Endodermal cell (in vitro differentiated cells): Measurements from ENCODE around the gene ABLIM2. TPM values are rescaled to one million over a fixed set of nuclear protein-coding genes. Genes with fewer than 3 reads are reported as not detected.

Source experiments
- DNase-seq: peaks from one replicate; pipeline ENCODE4 v3.0.0-alpha.2; 2017
- H3K27ac ChIP-seq: 2 replicates; pipeline ENCODE4 v1.5.1; 2013; ENCODE audit warnings: mild to moderate bottlenecking, low read depth, low read length, moderate library complexity
- H3K27me3 ChIP-seq: 2 replicates; pipeline ENCODE4 v1.6.1; 2013; ENCODE audit warnings: mild to moderate bottlenecking, low read length, moderate library complexity; ENCODE audit not compliant: insufficient read depth, control insufficient read depth, poor library complexity, severe bottlenecking
- H3K36me3 ChIP-seq: 2 replicates; pipeline ENCODE4 v1.7.0; 2013; ENCODE audit warnings: mild to moderate bottlenecking, low read length, moderate library complexity; ENCODE audit not compliant: control insufficient read depth, insufficient read depth
- H3K4me1 ChIP-seq: one replicate; pipeline ENCODE4 v1.7.0; 2013; ENCODE audit warnings: low read length; ENCODE audit not compliant: control insufficient read depth, insufficient read depth
- H3K4me3 ChIP-seq: 2 replicates; pipeline ENCODE4 v1.5.1; 2013; ENCODE audit warnings: mild to moderate bottlenecking, low read length, moderate library complexity
- H3K9ac ChIP-seq: 2 replicates; pipeline ENCODE4 v1.6.1; 2013; ENCODE audit warnings: mild to moderate bottlenecking, low read length, moderate library complexity; ENCODE audit not compliant: poor library complexity, severe bottlenecking; ENCODE audit errors: extremely low read depth
- H3K9me3 ChIP-seq: 2 replicates; pipeline ENCODE4 v1.6.1; 2013; ENCODE audit warnings: mild to moderate bottlenecking, low read length, moderate library complexity; ENCODE audit not compliant: control insufficient read depth
- H3K27ac Mint-ChIP-seq: 2 replicates; pipeline ENCODE4 v1.8.0; 2020; ENCODE audit warnings: mixed read lengths
- H3K27me3 Mint-ChIP-seq: 2 replicates; pipeline ENCODE4 v1.8.0; 2021; ENCODE audit warnings: mild to moderate bottlenecking, mixed read lengths; ENCODE audit not compliant: insufficient read depth
- H3K36me3 Mint-ChIP-seq: 2 replicates; pipeline ENCODE4 v1.8.0; 2020; ENCODE audit warnings: low read depth, mixed read lengths
- H3K4me1 Mint-ChIP-seq: 2 replicates; pipeline ENCODE4 v1.8.0; 2020; ENCODE audit warnings: mixed read lengths
- H3K4me3 Mint-ChIP-seq: 2 replicates; pipeline ENCODE4 v1.8.0; 2020; ENCODE audit warnings: mild to moderate bottlenecking, moderate library complexity, mixed read lengths
- H3K9me3 Mint-ChIP-seq: 2 replicates; pipeline ENCODE4 v1.8.0; 2020; ENCODE audit warnings: mild to moderate bottlenecking, mixed read lengths
- WGBS, 2 experiments: methylation state at CpG; one replicate each; pipeline versions ENCODE4 v1.1.5 to v1.1.7; 2013; ENCODE audit warnings: missing lambda C conversion rate in 2 of 2, mixed read lengths in 1 of 2; ENCODE audit not compliant: insufficient coverage in 1 of 2, insufficient read length in 1 of 2; 5-methylcytosine and 5-hydroxymethylcytosine counted together
- total RNA-seq, 2 donors: library from RNA; stranded (reverse); fragmentation: NEBNext Ultra II Directional in 1 of 2; extraction: Animal tissue kit (Norgen Biotek cat#: 25700) in 1 of 2; gene quantifications; 2 replicates in 1 of 2; 3 replicates in 1 of 2; pipeline ENCODE4 v1.2.1, GENCODE V29; 2021
- TF ChIP-seq, protein P1 (sequence below): fragments of 200-600 bp; sonication (generic); conservative IDR thresholded peaks from 2 replicates; pipeline ENCODE4 v1.5.0; 2021; ENCODE audit warnings: antibody characterized with exemption, mild to moderate bottlenecking

Gene ABLIM2
- total RNA-seq, 2 donors from 2014 or later = 0.35 to 1.6 TPM

DNA sequence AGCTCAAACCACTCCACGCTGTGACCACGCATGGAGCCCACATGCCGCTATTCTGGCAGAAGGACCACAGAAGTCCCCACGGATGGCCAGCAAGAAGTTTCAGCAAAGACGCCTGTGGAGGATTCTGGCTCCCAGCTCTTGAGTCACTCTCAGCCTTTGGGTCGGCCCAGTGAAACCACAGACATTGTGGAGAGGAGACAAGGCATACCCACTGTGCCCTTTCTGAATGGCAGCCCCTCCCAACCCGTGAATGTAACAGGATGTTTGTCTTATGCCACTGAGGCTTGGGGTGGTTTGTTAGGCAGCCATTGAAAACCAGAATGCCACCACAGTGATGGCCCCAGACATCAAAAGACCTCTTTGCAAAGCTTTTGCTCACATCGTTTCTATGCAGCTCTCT is 42.7 kb downstream of the ABLIM2 start:
- H3K4me3 ChIP-seq = no peak overlapping the region
- WGBS, 2 experiments = 76 to 77% methylated on average over 8 of the region's 8 CpGs
- H3K27ac ChIP-seq = no peak overlapping the region
- Mint-ChIP-seq H3K9me3 (peaks cover 5% of the 10 kb centered on the region), H3K36me3 (no peaks in the 10 kb centered on the region), H3K27me3 (no peaks in the 10 kb centered on the region), H3K27ac (no peak overlapping the region), H3K4me3 (no peak overlapping the region), H3K4me1 (peaks cover 5% of the 10 kb centered on the region)
- TF ChIP-seq, protein P1, sequence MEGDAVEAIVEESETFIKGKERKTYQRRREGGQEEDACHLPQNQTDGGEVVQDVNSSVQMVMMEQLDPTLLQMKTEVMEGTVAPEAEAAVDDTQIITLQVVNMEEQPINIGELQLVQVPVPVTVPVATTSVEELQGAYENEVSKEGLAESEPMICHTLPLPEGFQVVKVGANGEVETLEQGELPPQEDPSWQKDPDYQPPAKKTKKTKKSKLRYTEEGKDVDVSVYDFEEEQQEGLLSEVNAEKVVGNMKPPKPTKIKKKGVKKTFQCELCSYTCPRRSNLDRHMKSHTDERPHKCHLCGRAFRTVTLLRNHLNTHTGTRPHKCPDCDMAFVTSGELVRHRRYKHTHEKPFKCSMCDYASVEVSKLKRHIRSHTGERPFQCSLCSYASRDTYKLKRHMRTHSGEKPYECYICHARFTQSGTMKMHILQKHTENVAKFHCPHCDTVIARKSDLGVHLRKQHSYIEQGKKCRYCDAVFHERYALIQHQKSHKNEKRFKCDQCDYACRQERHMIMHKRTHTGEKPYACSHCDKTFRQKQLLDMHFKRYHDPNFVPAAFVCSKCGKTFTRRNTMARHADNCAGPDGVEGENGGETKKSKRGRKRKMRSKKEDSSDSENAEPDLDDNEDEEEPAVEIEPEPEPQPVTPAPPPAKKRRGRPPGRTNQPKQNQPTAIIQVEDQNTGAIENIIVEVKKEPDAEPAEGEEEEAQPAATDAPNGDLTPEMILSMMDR = no peak
- no peak for DNase-seq
- no peaks in the 10 kb centered on the region for H3K27me3 ChIP-seq
- no peak overlapping the region for H3K9ac ChIP-seq
- H3K36me3 ChIP-seq = no peaks in the 10 kb centered on the region
- H3K9me3 ChIP-seq = no peaks in the 10 kb centered on the region
- H3K4me1 ChIP-seq = no peaks in the 10 kb centered on the region

DNA sequence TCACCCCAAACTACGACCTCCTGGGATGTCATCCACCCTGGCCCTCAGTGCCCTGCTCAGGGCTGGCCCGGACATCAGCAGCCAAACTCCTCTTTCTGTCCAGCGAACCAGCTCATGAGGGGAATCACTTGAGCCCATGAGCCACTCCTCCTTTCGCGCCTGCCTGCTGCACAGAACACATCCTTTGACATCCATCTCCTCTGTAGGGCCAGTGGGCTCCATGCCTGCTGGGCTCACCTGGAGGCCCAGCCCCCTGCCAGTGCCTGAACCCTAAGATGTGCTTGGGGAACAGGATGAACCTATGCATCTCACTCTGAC is 43.5 kb downstream of the ABLIM2 start:
- H3K4me3 ChIP-seq = no peak overlapping the region
- Mint-ChIP-seq H3K27ac (no peak overlapping the region), H3K9me3 (peaks cover 5% of the 10 kb centered on the region), H3K4me1 (peaks cover 5% of the 10 kb centered on the region), H3K27me3 (no peaks in the 10 kb centered on the region), H3K36me3 (no peaks in the 10 kb centered on the region), H3K4me3 (no peak overlapping the region)
- H3K36me3 ChIP-seq = no peaks in the 10 kb centered on the region
- no peak overlapping the region for H3K27ac ChIP-seq
- no peaks in the 10 kb centered on the region for H3K27me3 ChIP-seq
- no peak overlapping the region for H3K9ac ChIP-seq
- no peaks in the 10 kb centered on the region for H3K4me1 ChIP-seq
- no peaks in the 10 kb centered on the region for H3K9me3 ChIP-seq
- no peak for DNase-seq
- TF ChIP-seq, protein P1 = no peak
- WGBS, 2 experiments = 67 to 69% methylated on average over 3 to 5 of the region's 5 CpGs

DNA sequence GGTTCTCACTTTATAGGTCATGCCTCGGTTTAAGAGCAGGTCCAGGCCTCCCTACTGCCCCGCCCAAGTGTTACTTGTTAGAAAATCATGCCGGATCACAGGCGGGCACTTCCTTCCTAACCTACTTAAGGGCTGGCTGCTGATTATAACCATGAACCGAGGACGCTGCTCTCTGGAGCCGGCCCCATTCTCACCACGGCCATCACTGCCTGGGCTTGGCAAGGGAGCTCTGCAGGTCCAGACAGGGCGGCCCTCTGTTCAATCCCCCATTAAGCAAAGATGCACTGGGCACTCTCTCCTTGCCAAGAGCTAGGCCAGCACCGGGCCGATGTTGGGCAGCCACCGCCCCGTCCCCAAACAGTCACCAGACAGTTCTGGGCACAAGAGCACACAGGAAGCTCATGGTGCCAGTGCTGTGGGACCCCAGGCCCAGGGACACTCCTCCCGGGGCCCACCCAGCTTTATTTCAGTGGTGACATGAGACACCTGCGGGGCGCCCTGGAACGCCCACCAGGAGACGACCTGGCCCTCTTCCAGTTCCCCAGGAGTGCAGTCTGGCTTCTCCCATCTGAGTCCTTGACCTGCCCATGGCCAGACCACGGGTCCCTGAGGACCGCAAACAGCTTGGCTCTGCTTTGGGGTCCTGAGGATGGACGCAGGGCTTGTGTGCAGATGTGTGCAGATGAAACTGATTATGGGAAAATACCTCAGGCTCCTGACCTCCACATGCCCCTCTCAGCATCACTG is 44.0 kb downstream of the ABLIM2 start:
- H3K9ac ChIP-seq = no peak overlapping the region
- WGBS, 2 experiments = 78 to 87% methylated on average over 12 to 21 of the region's 21 CpGs
- H3K9me3 ChIP-seq = no peaks in the 10 kb centered on the region
- no peaks in the 10 kb centered on the region for H3K27me3 ChIP-seq
- no peak overlapping the region for H3K27ac Mint-ChIP-seq
- H3K9me3 Mint-ChIP-seq = peaks cover 5% of the 10 kb centered on the region
- no peaks in the 10 kb centered on the region for H3K36me3 Mint-ChIP-seq
- no peak for DNase-seq
- no peak overlapping the region for H3K4me3 ChIP-seq
- TF ChIP-seq, protein P1 = no peak
- H3K4me1 Mint-ChIP-seq = peaks cover 5% of the 10 kb centered on the region
- no peaks in the 10 kb centered on the region for H3K4me1 ChIP-seq
- H3K36me3 ChIP-seq = no peaks in the 10 kb centered on the region
- H3K27ac ChIP-seq = no peak overlapping the region
- no peaks in the 10 kb centered on the region for H3K27me3 Mint-ChIP-seq
- no peak overlapping the region for H3K4me3 Mint-ChIP-seq
